ENCODE data around the gene HTRA2.

HTRA2 gene

GRCh38 chr2:74501335-74502071, 28.2 kb upstream of the HTRA2 start:
- no peak for DNase-seq

- DNase-seq: no peak
Measured at GRCh38 chr2:74502147-74502719, 27.5 kb upstream of the HTRA2 start.

GRCh38 chr2:74502720-74503505, 26.8 kb upstream of the HTRA2 start:
- DNase-seq: peak; percentile 80

- DNase-seq: no peak
Measured at GRCh38 chr2:74503506-74504475, 25.9 kb upstream of the HTRA2 start.

- no peak for DNase-seq
Measured at GRCh38 chr2:74504591-74504990, 25.1 kb upstream of the HTRA2 start.

- DNase-seq: no peak
Measured at GRCh38 chr2:74505448-74506246, 24.1 kb upstream of the HTRA2 start.

GRCh38 chr2:74507145-74507925, 22.4 kb upstream of the HTRA2 start, which contains the start of gene PCGF1:
Gene PCGF1, minus strand, starts transcription at chr2:74507695. Its CDS starts 27 bp downstream, at chr2:74507668.
- DNase-seq: peak; percentile 99

GRCh38 chr2:74507926-74508520, 21.7 kb upstream of the HTRA2 start:
- peak; percentile 57 for DNase-seq

GRCh38 chr2:74510272-74510671, 19.5 kb upstream of the HTRA2 start:
- DNase-seq: no peak

- no peak for DNase-seq
Measured at GRCh38 chr2:74511104-74511989, 18.4 kb upstream of the HTRA2 start.

GRCh38 chr2:74512744-74513604, 16.8 kb upstream of the HTRA2 start:
- DNase-seq: no peak

- DNase-seq: no peak
Measured at GRCh38 chr2:74513605-74514367, 15.9 kb upstream of the HTRA2 start.

GRCh38 chr2:74514368-74515270, 15.1 kb upstream of the HTRA2 start, which contains the start of gene TLX2:
Gene TLX2, plus strand, starts transcription at chr2:74514450. Its CDS starts 357 bp downstream, at chr2:74514807.
- DNase-seq: no peak

- DNase-seq: no peak
Measured at GRCh38 chr2:74515271-74515980, 14.3 kb upstream of the HTRA2 start.

GRCh38 chr2:74515981-74516633, 13.6 kb upstream of the HTRA2 start:
- peak; percentile 80 for DNase-seq
